ENCODE measurements around the gene PPFIA1.

DNA sequence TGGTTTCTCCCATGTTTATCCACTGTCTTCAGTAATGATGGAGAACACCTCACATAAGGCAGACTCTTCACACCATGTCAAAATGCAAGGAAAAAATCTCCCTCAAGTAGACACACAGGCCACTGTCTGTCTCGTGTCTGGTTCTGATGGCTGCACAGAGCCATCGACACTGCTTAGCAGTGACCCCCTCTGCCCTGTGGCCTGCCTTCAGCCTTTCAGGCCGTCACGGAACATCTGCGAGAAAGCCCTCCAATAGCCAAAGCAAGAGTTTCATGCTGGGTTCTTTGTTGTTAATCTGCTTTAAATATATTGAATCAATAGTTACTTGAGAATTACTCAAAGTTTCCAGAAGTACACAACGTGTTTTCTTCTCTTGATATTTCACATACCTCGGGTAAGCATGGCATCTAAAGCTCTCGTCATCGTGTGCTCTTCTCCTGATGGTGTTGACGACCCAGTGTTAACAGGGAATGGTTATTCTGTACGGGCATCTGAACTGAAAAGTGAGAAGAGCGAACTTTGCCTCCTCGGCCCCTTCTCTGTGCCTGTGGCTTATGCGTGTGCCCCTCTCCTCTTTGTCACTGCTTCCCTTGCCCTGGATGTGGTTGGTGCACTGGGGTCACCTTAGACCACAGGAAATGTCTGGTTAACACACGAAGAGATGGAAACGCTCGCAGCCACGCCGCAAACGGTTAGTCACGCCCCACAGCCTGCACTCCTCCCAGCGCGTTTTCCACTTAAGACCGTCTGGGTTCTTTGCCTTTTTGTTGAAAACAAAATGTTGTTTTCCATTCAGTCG lies 94.5 kb downstream of the PPFIA1 start:
- TF ChIP-seq, protein P1, sequence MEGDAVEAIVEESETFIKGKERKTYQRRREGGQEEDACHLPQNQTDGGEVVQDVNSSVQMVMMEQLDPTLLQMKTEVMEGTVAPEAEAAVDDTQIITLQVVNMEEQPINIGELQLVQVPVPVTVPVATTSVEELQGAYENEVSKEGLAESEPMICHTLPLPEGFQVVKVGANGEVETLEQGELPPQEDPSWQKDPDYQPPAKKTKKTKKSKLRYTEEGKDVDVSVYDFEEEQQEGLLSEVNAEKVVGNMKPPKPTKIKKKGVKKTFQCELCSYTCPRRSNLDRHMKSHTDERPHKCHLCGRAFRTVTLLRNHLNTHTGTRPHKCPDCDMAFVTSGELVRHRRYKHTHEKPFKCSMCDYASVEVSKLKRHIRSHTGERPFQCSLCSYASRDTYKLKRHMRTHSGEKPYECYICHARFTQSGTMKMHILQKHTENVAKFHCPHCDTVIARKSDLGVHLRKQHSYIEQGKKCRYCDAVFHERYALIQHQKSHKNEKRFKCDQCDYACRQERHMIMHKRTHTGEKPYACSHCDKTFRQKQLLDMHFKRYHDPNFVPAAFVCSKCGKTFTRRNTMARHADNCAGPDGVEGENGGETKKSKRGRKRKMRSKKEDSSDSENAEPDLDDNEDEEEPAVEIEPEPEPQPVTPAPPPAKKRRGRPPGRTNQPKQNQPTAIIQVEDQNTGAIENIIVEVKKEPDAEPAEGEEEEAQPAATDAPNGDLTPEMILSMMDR (IDR thresholded peaks at IDR 0.05; ENCODE audit: low read depth, low read length): no peak
- TF ChIP-seq EZH2phosphoT487 (IDR thresholded peaks at IDR 0.05; ENCODE audit: low read depth): no peak
